Caco-2 (cell line): Measurements from ENCODE around the gene SLC38A10. TPM values are rescaled to one million over a fixed set of nuclear protein-coding genes. Genes with fewer than 3 reads are reported as not detected.

Experiments used
- BruUV-seq: library from RNA; stranded (reverse); fragments of 400-500 nt; replicated peaks from 2 replicates; lab custom pipeline; 2021; lab: Mats Ljungman, UMichigan
- CTCF ChIA-PET: fragments of 300-600 bp; sonication (Branson Sonifier 250); formaldehyde crosslinking; loops from one replicate; lab custom pipeline; 2022; ENCODE audit warnings: antibody characterized with exemption; lab: Charles Lee
- POLR2A ChIA-PET: fragments of 300-600 bp; sonication (Branson Sonifier 250); formaldehyde crosslinking; loops from one replicate; lab custom pipeline; 2022; ENCODE audit warnings: antibody characterized with exemption; lab: Charles Lee
- DNase-seq, 2 experiments: peaks; one replicate each; pipeline versions ENCODE4 v3.0.0 to v3.0.0-alpha.2; 2020 to 2022
- H3K27me3 ChIP-seq: replicated peaks from 2 replicates; pipeline ENCODE4 v1.6.0; 2011; ENCODE audit warnings: low read length; ENCODE audit not compliant: control insufficient read depth, insufficient read depth
- H3K36me3 ChIP-seq: 2 replicates; pipeline ENCODE4 v1.5.1; 2011; ENCODE audit warnings: low read length; ENCODE audit not compliant: control insufficient read depth, insufficient read depth
- H3K4me1 ChIP-seq: fragments of 250-450 bp; sonication (Bioruptor Pico); 2 replicates; pipeline ENCODE4 v1.5.1; 2020; ENCODE audit warnings: mild to moderate bottlenecking
- H3K4me3 ChIP-seq: 2 replicates; pipeline ENCODE4 v1.5.1; 2011; ENCODE audit warnings: low read depth, mild to moderate bottlenecking, control low read depth, low read length
- H3K9me3 ChIP-seq: fragments of 250-450 bp; sonication (Bioruptor Pico); 2 replicates; pipeline ENCODE4 v1.5.1; 2020; ENCODE audit warnings: mild to moderate bottlenecking, moderate library complexity
- H3K27ac Mint-ChIP-seq: one replicate; pipeline ENCODE4 v1.8.0; 2022; ENCODE audit warnings: mixed read lengths; ENCODE audit not compliant: unreplicated experiment
- H3K27me3 Mint-ChIP-seq: one replicate; pipeline ENCODE4 v1.8.0; 2022; ENCODE audit warnings: mixed read lengths; ENCODE audit not compliant: insufficient read depth, unreplicated experiment
- H3K36me3 Mint-ChIP-seq: one replicate; pipeline ENCODE4 v1.8.0; 2022; ENCODE audit warnings: mild to moderate bottlenecking, mixed read lengths; ENCODE audit not compliant: insufficient read depth, unreplicated experiment
- H3K4me1 Mint-ChIP-seq: one replicate; pipeline ENCODE4 v1.8.0; 2022; ENCODE audit warnings: low read depth, mixed read lengths; ENCODE audit not compliant: unreplicated experiment
- H3K4me3 Mint-ChIP-seq: one replicate; pipeline ENCODE4 v1.8.0; 2022; ENCODE audit warnings: mild to moderate bottlenecking, moderate library complexity, mixed read lengths; ENCODE audit not compliant: unreplicated experiment
- H3K9me3 Mint-ChIP-seq: one replicate; pipeline ENCODE4 v1.8.0; 2022; ENCODE audit warnings: mixed read lengths; ENCODE audit not compliant: unreplicated experiment
- CTCF ChIP-seq, 2 experiments: fragments of 200-600 bp in 1 of 2; IDR thresholded peaks; 1 replicate in 1 of 2; 2 replicates in 1 of 2; pipeline versions ENCODE4 v1.5.1 to v1.8.0; 2011 to 2022; ENCODE audit warnings: antibody characterized with exemption in 1 of 2, control low read depth in 1 of 2, inconsistent platforms in 1 of 2, low read depth in 1 of 2, low read length in 1 of 2, mild to moderate bottlenecking in 1 of 2, moderate library complexity in 1 of 2; ENCODE audit not compliant: insufficient read depth in 1 of 2, severe bottlenecking in 1 of 2, unreplicated experiment in 1 of 2
- intact Hi-C: fragments of 100-400 bp; cut with micrococcal nuclease; formaldehyde crosslinking; loops from one replicate; pipeline ENCODE4 v1.10.0; 2022; ENCODE audit not compliant: unreplicated experiment
- total RNA-seq: library from RNA; stranded (reverse); gene quantifications from 2 replicates; pipeline ENCODE4 v1.2.3, GENCODE V29; 2022

Gene SLC38A10
- total RNA-seq, 1 experiment from 2014 or later = 137 TPM

GRCh38 chr17:81237591-81238489 lies 57.3 kb downstream of the SLC38A10 start:
- H3K27ac Mint-ChIP-seq = no peak overlapping the region
- TSS peak; percentile 54 for BruUV-seq
- no peak for DNase-seq
- CTCF ChIA-PET = interaction anchor here (1.1 to 1.5 kb wide), 3 partner anchors 15 to 249 kb away, joined by 3 to 11 read pairs (median 9); partner anchors contain the start of gene CEP131
- H3K4me1 Mint-ChIP-seq = peaks cover 19% of the 10 kb centered on the region
- POLR2A ChIA-PET = interaction anchor here (0.6 to 1.5 kb wide), 3 partner anchors 15 to 274 kb away, joined by 3 to 34 read pairs (median 3); partner anchors contain the start of gene CEP131
- no peaks in the 10 kb centered on the region for H3K9me3 Mint-ChIP-seq
- Histone ChIP-seq H3K36me3 (no peaks in the 10 kb centered on the region), H3K27me3 (no peaks in the 10 kb centered on the region), H3K9me3 (no peaks in the 10 kb centered on the region), H3K4me3 (peak overlapping the region; percentile 91), H3K4me1 (peaks cover 31% of the 10 kb centered on the region)
- peaks cover 43% of the 10 kb centered on the region for H3K36me3 Mint-ChIP-seq
- no peak for TF ChIP-seq CTCF (IDR thresholded peaks at IDR 0.05; ENCODE audit: insufficient read depth in 1 of 2, low read depth in 1 of 2, low read length in 1 of 2, severe bottlenecking in 1 of 2, unreplicated experiment in 1 of 2)
- no peaks in the 10 kb centered on the region for H3K27me3 Mint-ChIP-seq
- intact Hi-C loops = loop anchor here (2.0 kb wide), 1 partner anchor 105 kb away; no protein-coding TSS in a partner anchor
- H3K4me3 Mint-ChIP-seq = peak overlapping the region; percentile 82

- Histone ChIP-seq H3K36me3 (no peaks in the 10 kb centered on the region), H3K27me3 (no peaks in the 10 kb centered on the region), H3K4me1 (peaks cover 31% of the 10 kb centered on the region), H3K9me3 (no peaks in the 10 kb centered on the region), H3K4me3 (no peak overlapping the region)
- no peak for TF ChIP-seq CTCF (IDR thresholded peaks at IDR 0.05; ENCODE audit: insufficient read depth in 1 of 2, low read depth in 1 of 2, low read length in 1 of 2, severe bottlenecking in 1 of 2, unreplicated experiment in 1 of 2)
- intact Hi-C loops = no loop called here
- POLR2A ChIA-PET = no interaction called here
- Mint-ChIP-seq H3K9me3 (no peaks in the 10 kb centered on the region), H3K27ac (no peak overlapping the region), H3K4me1 (peaks cover 13% of the 10 kb centered on the region), H3K4me3 (peak overlapping the region; percentile 82), H3K36me3 (peaks cover 35% of the 10 kb centered on the region), H3K27me3 (no peaks in the 10 kb centered on the region)
- CTCF ChIA-PET = interaction anchor here (0.6 kb wide), 2 partner anchors 105 to 121 kb away, joined by 3 read pairs; no protein-coding TSS in a partner anchor
- no TSS peak for BruUV-seq
- DNase-seq = no peak
These were observed 58.3 kb downstream of the SLC38A10 start for GRCh38 chr17:81236784-81237183.
